CD4-positive, CD25-positive, alpha-beta regulatory T cell (primary cell): ENCODE measurements around the gene ATG16L2. TPM values are rescaled to one million over a fixed set of nuclear protein-coding genes. Genes with fewer than 3 reads are reported as not detected.
"Not testable (repeated sequence)": the region's sequence is repeated elsewhere in the genome, so short reads cannot be mapped to it uniquely, and the experiment has no call there.

Experiments used
- ATAC-seq, 2 donors: fragments of 150-1000 bp; cut with Tn5 transposase; one replicate each; pipeline ENCODE4 v1.10.0; 2021; ENCODE audit warnings: low read depth in 2 of 2, moderate number of reproducible peaks in 2 of 2, moderate library complexity in 1 of 2
- DNase-seq, 3 donors: peaks; one replicate each; pipeline versions ENCODE4 v3.0.0 to v3.0.0-alpha.2; 2012 to 2022; ENCODE audit warnings: mixed read lengths in 1 of 3
- H3K27ac ChIP-seq: one replicate; pipeline ENCODE4 v1.7.0; 2013; ENCODE audit warnings: mild to moderate bottlenecking, low read length; ENCODE audit not compliant: insufficient read depth, poor library complexity, severe bottlenecking
- H3K27me3 ChIP-seq: one replicate; pipeline ENCODE4 v1.7.0; 2013; ENCODE audit warnings: low read length; ENCODE audit not compliant: control insufficient read depth, insufficient read depth
- H3K36me3 ChIP-seq: one replicate; pipeline ENCODE4 v1.7.0; 2013; ENCODE audit warnings: mild to moderate bottlenecking, low read length, moderate library complexity; ENCODE audit not compliant: control insufficient read depth, insufficient read depth
- H3K4me1 ChIP-seq: 2 replicates; pipeline ENCODE4 v1.7.0; 2013; ENCODE audit warnings: mild to moderate bottlenecking, low read length; ENCODE audit not compliant: insufficient read depth, control insufficient read depth, poor library complexity, severe bottlenecking
- H3K4me3 ChIP-seq: one replicate; pipeline ENCODE4 v1.7.0; 2013; ENCODE audit warnings: low read depth, mild to moderate bottlenecking, low read length, moderate library complexity
- H3K9me3 ChIP-seq, 2 experiments: 1 replicate in 1 of 2; 2 replicates in 1 of 2; pipeline ENCODE4 v1.7.0; 2013; ENCODE audit warnings: low read length in 2 of 2, mild to moderate bottlenecking in 1 of 2, moderate library complexity in 1 of 2; ENCODE audit not compliant: control insufficient read depth in 2 of 2
- H3K27ac Mint-ChIP-seq, 3 donors: one replicate each; pipeline ENCODE4 v1.8.0; 2020 to 2022; ENCODE audit warnings: mild to moderate bottlenecking in 3 of 3, mixed read lengths in 3 of 3, moderate library complexity in 2 of 3
- H3K27me3 Mint-ChIP-seq: one replicate; pipeline ENCODE4 v1.8.0; 2022; ENCODE audit warnings: mild to moderate bottlenecking, mixed read lengths
- H3K36me3 Mint-ChIP-seq: one replicate; pipeline ENCODE4 v1.8.0; 2020; ENCODE audit warnings: mixed read lengths
- H3K4me1 Mint-ChIP-seq, 4 donors: one replicate each; pipeline ENCODE4 v1.8.0; 2020 to 2022; ENCODE audit warnings: mixed read lengths in 4 of 4, mild to moderate bottlenecking in 1 of 4
- H3K4me3 Mint-ChIP-seq, 4 donors: one replicate each; pipeline ENCODE4 v1.8.0; 2020 to 2022; ENCODE audit warnings: mild to moderate bottlenecking in 4 of 4, mixed read lengths in 4 of 4, moderate library complexity in 3 of 4
- H3K9me3 Mint-ChIP-seq, 7 donors: one replicate each; pipeline ENCODE4 v1.8.0; 2020 to 2022; ENCODE audit warnings: mixed read lengths in 7 of 7, mild to moderate bottlenecking in 3 of 7, moderate library complexity in 2 of 7
- polyA plus RNA-seq, 4 donors: library from polyadenylated mRNA; unstranded; fragments of 300-500 nt; fragmentation: Illumina TruSeq; gene quantifications; one replicate each; pipeline ENCODE4 v1.2.3, GENCODE V29; 2021
- total RNA-seq: library from RNA; stranded (reverse); gene quantifications from one replicate; pipeline ENCODE4 v1.2.3, GENCODE V29; 2022

ATG16L2 gene
- total and polyA plus RNA-seq, 5 donors from 2014 or later, result 6.7 to 89.9 (median 11.1) TPM

DNA sequence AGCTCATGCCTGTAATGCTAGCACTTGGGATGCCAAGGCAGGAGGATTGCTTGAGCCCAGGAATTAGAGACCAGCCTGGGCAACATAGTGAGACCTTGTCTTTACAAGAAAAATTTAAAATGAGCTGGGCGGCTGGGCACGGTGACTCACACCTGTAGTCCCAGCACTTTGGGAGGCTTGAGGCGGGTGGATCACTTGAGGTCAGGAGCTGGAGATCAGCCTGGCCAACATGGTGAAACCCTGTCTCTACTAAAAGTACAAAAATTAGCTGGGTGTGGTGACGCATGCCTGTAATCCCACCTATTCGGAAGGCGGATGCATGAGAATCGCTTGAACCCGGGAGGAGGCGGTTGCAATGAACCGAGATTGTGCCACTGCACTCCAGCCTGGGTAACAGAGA lies 2.5 kb upstream of the ATG16L2 start:
- peaks cover 0 to 44% (median 26%) of the 10 kb centered on the region in 4 donors for H3K4me1 Mint-ChIP-seq

DNA sequence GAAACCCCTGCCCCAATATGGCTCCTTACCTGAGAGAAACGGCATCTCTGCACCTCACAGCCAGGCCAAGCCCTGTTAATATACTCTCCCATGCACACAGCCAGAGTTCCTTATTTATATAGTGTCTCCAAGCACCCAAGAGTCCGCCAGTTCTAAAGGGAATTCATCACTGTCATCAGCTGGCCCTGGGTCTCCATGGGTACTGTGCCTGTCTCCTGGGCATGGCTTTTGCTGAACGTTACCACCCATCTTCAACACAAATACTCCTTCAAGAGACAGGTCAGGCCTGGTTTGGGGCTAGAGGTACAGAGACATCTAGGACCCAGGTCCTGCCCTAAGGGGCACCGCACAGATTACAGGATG lies 1.6 kb upstream of the ATG16L2 start:
- H3K4me1 ChIP-seq, result peaks cover 39% of the 10 kb centered on the region
- no peak for ATAC-seq
- H3K27ac ChIP-seq, result peak overlapping the region; percentile 99
- no peaks in the 10 kb centered on the region for H3K27me3 ChIP-seq
- peak overlapping the region; percentile 96 to 99 (median 99) for H3K27ac Mint-ChIP-seq
- H3K36me3 ChIP-seq, result peaks cover 7% of the 10 kb centered on the region
- H3K4me3 ChIP-seq, result peak overlapping the region; percentile 90
- H3K4me1 Mint-ChIP-seq, result peaks cover 0 to 52% (median 31%) of the 10 kb centered on the region in 4 donors
- H3K9me3 ChIP-seq, result no peaks in the 10 kb centered on the region
- peaks cover 15% of the 10 kb centered on the region for H3K36me3 Mint-ChIP-seq
- peak overlapping the region; percentile 96 to 100 (median 99) for H3K4me3 Mint-ChIP-seq
- DNase-seq, result no peak
- H3K27me3 Mint-ChIP-seq, result peaks cover 5% of the 10 kb centered on the region
- H3K9me3 Mint-ChIP-seq, result no peaks in the 10 kb centered on the region

More for the DNA sequence above, 2.5 kb upstream of the ATG16L2 start:
- Mint-ChIP-seq H3K27ac (peak overlapping the region in 1 of 3 donors; percentile 99), H3K36me3 (peaks cover 12% of the 10 kb centered on the region), H3K4me3 (peak overlapping the region; percentile 44 to 100 (median 72))
- not testable (repeated sequence) for H3K9me3 Mint-ChIP-seq, H3K9me3 ChIP-seq, H3K27me3 ChIP-seq, H3K27me3 Mint-ChIP-seq, H3K36me3 ChIP-seq, H3K27ac ChIP-seq, DNase-seq, ATAC-seq
- peaks cover 34% of the 10 kb centered on the region for H3K4me1 ChIP-seq
- peak overlapping the region; percentile 90 for H3K4me3 ChIP-seq

DNA sequence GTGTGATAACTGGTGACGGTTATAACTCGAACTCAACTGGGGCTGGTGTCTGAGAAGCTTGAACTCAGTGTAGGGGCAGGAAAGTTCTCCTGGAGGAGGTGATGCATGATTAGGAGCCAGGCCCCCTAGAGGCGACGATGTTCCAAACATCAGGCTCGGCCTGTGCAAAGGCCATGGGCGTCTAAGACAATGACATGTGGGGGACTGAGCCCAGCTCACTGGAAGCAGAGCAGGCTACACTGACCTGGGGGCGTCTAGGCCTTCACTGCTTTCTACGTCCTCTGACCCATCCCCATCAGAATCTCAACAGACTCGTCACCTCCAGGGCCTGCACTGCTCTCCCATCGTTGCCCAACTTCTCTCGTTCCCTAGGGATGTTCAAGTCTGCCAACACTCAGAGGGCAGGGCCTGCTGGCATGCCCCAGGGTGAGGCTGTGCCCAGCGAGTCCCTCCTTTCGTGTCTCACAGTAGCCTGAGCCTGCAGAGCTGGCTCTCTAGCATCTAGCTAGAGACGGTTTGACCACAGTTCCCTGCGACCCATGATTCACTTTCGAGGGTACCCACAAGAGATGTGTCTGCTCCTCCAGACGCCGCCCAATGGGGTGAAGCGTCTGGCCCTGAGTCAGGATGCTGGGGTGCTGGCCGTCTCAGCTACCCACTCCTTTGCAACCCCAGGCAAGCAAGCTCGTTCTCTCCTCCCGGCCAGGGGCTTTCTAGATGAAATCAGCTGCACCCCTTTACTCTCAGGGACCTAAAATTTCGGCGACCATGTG lies 1.1 kb upstream of the ATG16L2 start:
- Histone ChIP-seq H3K4me3 (peak overlapping the region; percentile 90), H3K9me3 (no peaks in the 10 kb centered on the region), H3K27ac (peak overlapping the region; percentile 99), H3K27me3 (no peaks in the 10 kb centered on the region), H3K4me1 (peaks cover 39% of the 10 kb centered on the region), H3K36me3 (peaks cover 13% of the 10 kb centered on the region)
- Mint-ChIP-seq H3K27ac (peak overlapping the region; percentile 96 to 99 (median 99)), H3K9me3 (no peaks in the 10 kb centered on the region), H3K36me3 (peaks cover 18% of the 10 kb centered on the region), H3K4me1 (peaks cover 0 to 58% (median 31%) of the 10 kb centered on the region in 4 donors), H3K27me3 (peaks cover 5% of the 10 kb centered on the region), H3K4me3 (peak overlapping the region; percentile 96 to 100 (median 99))
- ATAC-seq (peak in 1 of 2 donors; percentile 17), DNase-seq (peak; percentile 44 to 78 (median 52))

DNA sequence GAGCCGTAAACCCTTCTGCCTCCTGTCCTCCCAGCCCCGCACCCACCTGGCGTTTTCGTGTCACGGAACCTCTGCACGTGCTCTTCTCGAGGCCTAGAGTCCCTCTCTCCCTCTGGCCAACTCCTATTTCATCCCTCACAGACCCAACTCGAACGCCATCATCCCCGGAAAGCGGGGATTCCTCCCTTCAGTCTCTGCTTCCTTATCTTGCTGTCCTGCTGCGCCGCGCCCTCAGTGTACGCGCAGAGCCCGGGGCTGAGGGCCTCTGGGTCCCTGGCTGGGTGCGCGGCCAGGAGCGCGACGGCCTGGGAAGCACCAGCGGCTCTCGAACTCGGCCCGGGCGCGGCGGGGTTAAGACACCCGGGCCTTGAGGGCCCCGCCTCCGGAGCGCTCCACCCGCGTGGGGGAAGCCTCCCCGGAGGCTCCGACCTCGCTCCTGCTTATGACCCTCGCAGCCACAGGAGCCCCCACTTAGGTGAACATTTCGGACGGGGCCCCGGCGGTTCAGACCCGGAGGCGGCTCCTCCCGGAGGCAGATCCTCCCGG lies 398 bp upstream of the ATG16L2 start:
- DNase-seq (peak in 1 of 3 donors; percentile 90), ATAC-seq (peak; percentile 70 to 71)
- Histone ChIP-seq H3K36me3 (peaks cover 19% of the 10 kb centered on the region), H3K4me3 (peak overlapping the region; percentile 90), H3K27ac (peak overlapping the region; percentile 99), H3K9me3 (no peaks in the 10 kb centered on the region), H3K27me3 (no peaks in the 10 kb centered on the region), H3K4me1 (peaks cover 39% of the 10 kb centered on the region)
- H3K4me3 Mint-ChIP-seq, result peak overlapping the region; percentile 96 to 100 (median 99)
- peaks cover 0 to 64% (median 30%) of the 10 kb centered on the region in 4 donors for H3K4me1 Mint-ChIP-seq
- peak overlapping the region; percentile 96 to 99 (median 99) for H3K27ac Mint-ChIP-seq
- H3K9me3 Mint-ChIP-seq, result no peaks in the 10 kb centered on the region
- H3K27me3 Mint-ChIP-seq, result peaks cover 5% of the 10 kb centered on the region
- peaks cover 20% of the 10 kb centered on the region for H3K36me3 Mint-ChIP-seq

DNA sequence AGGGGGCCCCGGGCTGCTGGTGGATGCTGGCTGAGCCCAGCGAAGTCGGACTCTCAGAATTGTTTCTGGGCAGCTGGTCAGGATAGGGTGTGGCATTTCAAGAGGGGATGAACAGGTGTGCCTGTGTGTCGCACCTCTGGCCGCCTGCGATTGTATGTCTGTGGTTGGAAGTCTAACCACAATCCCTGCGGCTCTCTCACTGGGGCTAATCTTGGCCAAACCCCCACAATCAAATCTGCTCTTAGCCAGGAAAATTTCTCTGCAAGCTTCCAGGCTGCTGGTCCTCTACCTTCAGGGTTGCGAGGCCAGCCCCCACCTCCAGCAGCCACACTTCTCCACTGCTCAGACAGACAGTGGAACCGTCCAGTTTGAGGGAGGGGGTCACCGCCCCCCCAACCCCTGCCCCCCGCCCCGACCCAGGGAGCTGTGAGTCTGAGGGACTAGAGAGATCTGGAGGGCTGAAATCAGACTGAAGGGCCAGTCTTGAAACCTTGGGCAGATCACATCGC lies 953 bp downstream of the ATG16L2 start:
- DNase-seq, result no peak

DNA sequence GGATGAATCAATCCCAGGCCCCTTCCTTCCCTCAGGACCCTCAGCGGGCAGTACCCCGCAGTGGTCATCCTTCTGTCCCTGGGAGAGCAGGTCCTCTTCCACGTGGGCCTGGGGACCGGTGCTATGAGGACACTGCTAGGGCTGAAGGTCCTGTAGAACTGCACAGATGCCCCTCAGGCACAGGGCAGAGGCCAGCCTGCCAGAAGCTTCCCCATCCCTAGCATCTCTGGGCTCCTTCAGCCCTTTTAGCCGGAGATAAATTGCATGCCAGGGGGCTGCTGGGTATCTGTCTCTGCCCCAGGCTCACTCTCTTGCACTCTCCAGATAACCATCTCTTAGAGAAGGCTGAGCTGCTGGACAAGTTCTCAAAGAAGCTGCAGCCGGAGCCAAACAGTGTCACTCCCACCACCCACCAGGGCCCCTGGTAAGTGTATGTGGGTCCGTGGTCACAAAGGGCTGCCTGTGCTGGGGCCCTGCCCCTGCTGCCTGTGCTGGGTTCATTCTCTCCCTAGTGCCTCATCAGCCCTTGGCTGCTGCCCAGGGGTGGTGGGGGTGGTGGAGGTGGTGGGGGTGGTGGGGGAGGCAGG lies 2.3 kb downstream of the ATG16L2 start:
- H3K4me1 Mint-ChIP-seq, result peaks cover 0 to 72% (median 27%) of the 10 kb centered on the region in 4 donors
- peak overlapping the region; percentile 90 to 99 (median 99) for H3K27ac Mint-ChIP-seq
- peaks cover 5% of the 10 kb centered on the region for H3K27me3 Mint-ChIP-seq
- Histone ChIP-seq H3K4me1 (peaks cover 49% of the 10 kb centered on the region), H3K36me3 (peaks cover 37% of the 10 kb centered on the region), H3K27me3 (no peaks in the 10 kb centered on the region), H3K4me3 (no peak overlapping the region), H3K27ac (peak overlapping the region; percentile 21), H3K9me3 (no peaks in the 10 kb centered on the region)
- ATAC-seq, result no peak
- no peak for DNase-seq
- peaks cover 25% of the 10 kb centered on the region for H3K36me3 Mint-ChIP-seq
- no peaks in the 10 kb centered on the region for H3K9me3 Mint-ChIP-seq
- H3K4me3 Mint-ChIP-seq, result peak overlapping the region; percentile 21 to 100 (median 98)

More for the DNA sequence above, 953 bp downstream of the ATG16L2 start:
- H3K36me3 ChIP-seq, result peaks cover 26% of the 10 kb centered on the region
- Mint-ChIP-seq H3K4me1 (peaks cover 0 to 71% (median 31%) of the 10 kb centered on the region in 4 donors), H3K4me3 (peak overlapping the region; percentile 98 to 100 (median 98)), H3K27ac (peak overlapping the region; percentile 92 to 99 (median 99)), H3K36me3 (peaks cover 28% of the 10 kb centered on the region), H3K27me3 (peaks cover 5% of the 10 kb centered on the region), H3K9me3 (no peaks in the 10 kb centered on the region)
- H3K27ac ChIP-seq, result peak overlapping the region; percentile 99
- ATAC-seq, result no peak
- peaks cover 39% of the 10 kb centered on the region for H3K4me1 ChIP-seq
- H3K9me3 ChIP-seq, result no peaks in the 10 kb centered on the region
- no peaks in the 10 kb centered on the region for H3K27me3 ChIP-seq
- peak overlapping the region; percentile 84 for H3K4me3 ChIP-seq

DNA sequence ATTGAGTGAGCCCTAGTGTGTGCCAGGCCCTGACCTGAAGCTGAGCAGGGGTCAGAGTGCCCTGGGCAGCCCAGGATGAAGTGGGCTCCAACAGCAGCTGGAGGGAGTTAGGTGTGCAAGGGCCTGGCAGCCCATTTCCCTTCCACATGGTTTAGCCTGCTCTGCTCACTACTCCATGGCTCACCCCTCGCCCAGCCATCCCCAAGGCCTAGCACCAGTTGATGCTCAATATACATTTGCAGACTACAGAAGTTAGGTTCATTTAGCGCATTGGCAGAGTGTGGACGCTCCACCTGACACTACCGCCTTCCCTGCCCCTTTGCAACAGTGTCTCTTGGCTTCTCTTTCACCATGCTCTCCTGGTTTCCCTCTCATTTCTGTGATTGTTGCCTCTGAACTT lies 3.8 kb downstream of the ATG16L2 start:
- H3K27ac ChIP-seq, result no peak overlapping the region
- peaks cover 25% of the 10 kb centered on the region for H3K36me3 Mint-ChIP-seq
- peak overlapping the region in 1 of 4 donors; percentile 78 for H3K4me3 Mint-ChIP-seq
- no peak overlapping the region for H3K4me3 ChIP-seq
- no peaks in the 10 kb centered on the region for H3K27me3 ChIP-seq
- H3K27me3 Mint-ChIP-seq, result peaks cover 5% of the 10 kb centered on the region
- H3K27ac Mint-ChIP-seq, result no peak overlapping the region
- DNase-seq (no peak), ATAC-seq (no peak)
- no peaks in the 10 kb centered on the region for H3K9me3 ChIP-seq
- peaks cover 40% of the 10 kb centered on the region for H3K36me3 ChIP-seq
- H3K4me1 Mint-ChIP-seq, result peaks cover 0 to 62% (median 18%) of the 10 kb centered on the region in 4 donors
- no peaks in the 10 kb centered on the region for H3K9me3 Mint-ChIP-seq
- H3K4me1 ChIP-seq, result peaks cover 49% of the 10 kb centered on the region
